ENCODE results near the gene CCDC13.

DNA sequence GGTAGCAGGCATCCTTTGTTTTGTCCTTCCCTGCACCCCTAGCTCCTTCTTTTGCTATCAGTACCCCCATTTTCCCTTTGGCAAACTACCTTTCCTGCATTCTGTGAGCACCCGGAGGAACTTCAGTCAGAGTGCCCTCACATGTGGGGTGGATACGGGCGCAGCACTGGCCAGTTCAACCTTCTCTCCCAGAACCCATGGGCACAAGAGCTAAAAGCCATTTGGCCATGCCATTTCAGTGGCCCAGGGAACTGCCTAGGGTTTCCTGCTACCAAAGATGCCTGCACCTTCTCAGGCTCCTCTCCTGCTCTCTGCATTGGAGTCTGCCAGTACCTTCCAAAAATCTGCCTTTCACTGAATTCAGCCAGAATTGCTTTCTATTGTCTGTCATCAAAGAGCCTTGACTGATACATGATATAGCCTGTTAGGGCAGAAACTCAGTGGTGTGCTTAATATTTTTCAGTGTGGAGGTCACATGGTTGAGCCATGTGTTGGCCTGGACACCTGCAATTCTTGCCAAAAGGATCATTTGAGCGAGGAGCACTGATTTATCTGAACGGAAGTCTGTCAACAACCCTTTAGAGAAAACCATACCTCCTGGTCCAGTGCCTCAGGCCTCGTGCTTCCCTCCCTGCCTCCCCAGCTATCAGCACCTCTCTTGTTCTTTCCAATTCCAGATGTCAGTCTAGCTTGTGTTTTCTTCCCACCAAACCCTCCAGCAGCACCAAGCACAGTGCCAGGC lies 43.5 kb downstream of the CCDC13 start:
- TF ChIP-seq EZH2 (IDR thresholded peaks at IDR 0.05), result no peak
- TF ChIP-seq, protein P1, sequence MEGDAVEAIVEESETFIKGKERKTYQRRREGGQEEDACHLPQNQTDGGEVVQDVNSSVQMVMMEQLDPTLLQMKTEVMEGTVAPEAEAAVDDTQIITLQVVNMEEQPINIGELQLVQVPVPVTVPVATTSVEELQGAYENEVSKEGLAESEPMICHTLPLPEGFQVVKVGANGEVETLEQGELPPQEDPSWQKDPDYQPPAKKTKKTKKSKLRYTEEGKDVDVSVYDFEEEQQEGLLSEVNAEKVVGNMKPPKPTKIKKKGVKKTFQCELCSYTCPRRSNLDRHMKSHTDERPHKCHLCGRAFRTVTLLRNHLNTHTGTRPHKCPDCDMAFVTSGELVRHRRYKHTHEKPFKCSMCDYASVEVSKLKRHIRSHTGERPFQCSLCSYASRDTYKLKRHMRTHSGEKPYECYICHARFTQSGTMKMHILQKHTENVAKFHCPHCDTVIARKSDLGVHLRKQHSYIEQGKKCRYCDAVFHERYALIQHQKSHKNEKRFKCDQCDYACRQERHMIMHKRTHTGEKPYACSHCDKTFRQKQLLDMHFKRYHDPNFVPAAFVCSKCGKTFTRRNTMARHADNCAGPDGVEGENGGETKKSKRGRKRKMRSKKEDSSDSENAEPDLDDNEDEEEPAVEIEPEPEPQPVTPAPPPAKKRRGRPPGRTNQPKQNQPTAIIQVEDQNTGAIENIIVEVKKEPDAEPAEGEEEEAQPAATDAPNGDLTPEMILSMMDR (IDR thresholded peaks at IDR 0.05), result no peak
- TF ChIP-seq EZH2phosphoT487 (IDR thresholded peaks at IDR 0.05), result no peak

All from neural progenitor cell (in vitro differentiated cells).